HG03520 (cell line): Measurements from ENCODE around the gene UBFD1.
"Not testable (repeated sequence)": the region's sequence is repeated elsewhere in the genome, so short reads cannot be mapped to it uniquely, and the experiment has no call there.

Experiments used
- ATAC-seq: cut with Tn5 transposase; IDR thresholded peaks from one replicate; pipeline ENCODE4 v1.9.1; 2021; ENCODE audit warnings: mild to moderate bottlenecking, moderate library complexity; ENCODE audit not compliant: unreplicated experiment

UBFD1 gene

DNA sequence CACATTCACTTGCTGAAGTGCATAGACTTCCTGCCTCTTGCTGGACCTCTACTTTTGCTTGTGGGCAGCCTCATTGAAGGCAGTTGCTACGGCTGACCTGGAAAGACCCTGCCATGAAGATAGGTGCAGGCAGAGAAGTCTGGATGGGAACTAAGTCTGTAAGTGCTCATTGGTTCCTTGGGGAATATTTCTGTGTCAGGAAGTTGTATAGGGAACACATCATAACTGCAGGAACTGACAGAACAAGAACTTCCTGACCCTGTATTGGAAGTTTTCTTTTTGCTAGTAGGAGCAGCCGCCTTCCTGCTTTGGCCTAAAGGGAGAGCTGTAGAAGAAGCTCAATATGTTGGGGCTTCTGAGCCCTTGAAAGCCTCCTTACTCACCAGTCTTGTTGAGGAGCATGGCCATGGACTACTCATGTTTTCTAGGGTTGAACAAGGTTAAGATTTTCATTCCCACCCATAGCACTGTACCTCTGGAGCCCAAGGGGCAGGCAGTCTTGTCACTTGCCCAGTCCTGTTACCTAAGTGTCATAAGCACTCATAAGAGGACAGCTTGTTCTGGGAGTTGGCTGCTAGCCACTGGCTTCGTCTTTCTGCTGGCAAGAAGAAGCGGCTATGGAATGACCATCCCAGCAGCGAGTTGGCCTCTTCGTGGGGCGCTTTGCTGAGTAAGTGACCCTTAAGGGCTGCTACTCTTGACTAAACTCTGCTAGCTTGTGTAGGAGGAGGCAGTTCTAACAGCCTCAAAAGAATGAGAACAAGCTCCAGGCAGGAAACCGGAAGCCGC is 7.2 kb downstream of the UBFD1 start:
- no peak for ATAC-seq

DNA sequence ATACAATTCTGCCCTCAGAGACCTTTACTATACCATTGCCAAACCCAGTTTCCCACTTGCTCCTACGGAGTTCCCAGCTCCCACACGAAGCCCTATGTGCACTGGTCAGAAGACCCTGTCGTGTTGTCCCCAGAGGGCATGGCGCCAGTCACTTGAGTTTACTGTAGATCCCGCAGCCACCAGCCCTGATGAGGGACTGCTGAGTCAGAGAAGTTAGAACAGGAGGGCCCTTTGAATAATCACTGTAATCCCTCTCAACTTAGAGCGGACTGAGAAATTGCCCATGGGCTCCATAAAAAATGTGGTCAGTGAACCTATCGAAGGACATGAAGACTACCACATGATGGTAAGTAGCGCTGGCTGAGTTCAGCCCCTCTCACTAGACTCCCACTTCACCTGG is 9.2 kb downstream of the UBFD1 start:
- no peak for ATAC-seq

DNA sequence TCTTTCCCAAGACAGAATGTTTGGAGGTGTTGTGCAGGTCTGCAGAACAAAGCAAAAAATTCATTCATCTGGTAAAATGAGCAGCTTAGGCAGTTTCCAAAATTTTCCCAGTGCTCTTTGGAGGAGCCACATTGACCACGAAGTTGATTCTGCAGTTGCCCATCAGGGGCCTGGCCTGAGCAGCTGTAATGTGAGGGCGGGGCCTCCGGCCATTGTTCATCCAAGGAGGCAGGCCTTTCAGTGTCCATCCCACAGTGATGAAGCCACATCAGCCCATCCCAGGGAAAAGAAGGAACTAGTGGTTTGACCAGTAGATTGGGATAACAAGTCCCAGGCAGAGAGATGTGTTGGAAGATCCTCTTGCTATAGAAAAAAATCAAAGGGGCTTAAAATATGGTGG is 10.1 kb downstream of the UBFD1 start:
- ATAC-seq, result no peak

DNA sequence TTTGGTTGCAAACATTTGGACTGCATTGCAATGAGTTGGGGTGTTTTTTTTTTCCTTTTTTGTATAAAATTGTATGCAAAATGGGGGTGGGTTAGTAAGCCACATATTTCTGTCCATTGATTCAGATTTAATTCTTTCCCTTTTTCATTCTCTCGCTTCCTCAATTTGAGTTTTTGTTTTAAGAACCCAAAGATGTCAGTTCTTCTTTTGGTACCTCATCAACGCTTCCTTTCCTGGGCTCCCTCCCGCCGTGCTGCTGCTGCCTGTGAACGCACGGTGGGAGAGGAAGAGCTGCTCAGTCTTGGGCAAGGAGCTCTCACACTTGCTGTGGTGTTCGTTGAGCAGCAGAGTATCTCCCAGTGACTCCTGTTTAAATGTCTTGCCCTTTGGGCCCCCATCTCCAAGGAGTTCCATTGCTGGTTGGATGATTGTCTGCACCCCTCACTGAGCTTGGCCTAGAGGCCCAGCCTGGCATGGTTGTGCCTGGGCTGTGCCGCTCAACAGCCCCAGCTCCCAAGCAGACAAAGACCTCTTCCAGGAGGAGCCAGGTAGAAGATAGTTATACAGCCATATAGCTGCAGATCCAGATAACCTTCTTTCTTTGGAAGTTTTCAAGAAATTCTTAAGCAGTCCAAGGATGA is 13.6 kb downstream of the UBFD1 start:
- ATAC-seq, result no peak

DNA sequence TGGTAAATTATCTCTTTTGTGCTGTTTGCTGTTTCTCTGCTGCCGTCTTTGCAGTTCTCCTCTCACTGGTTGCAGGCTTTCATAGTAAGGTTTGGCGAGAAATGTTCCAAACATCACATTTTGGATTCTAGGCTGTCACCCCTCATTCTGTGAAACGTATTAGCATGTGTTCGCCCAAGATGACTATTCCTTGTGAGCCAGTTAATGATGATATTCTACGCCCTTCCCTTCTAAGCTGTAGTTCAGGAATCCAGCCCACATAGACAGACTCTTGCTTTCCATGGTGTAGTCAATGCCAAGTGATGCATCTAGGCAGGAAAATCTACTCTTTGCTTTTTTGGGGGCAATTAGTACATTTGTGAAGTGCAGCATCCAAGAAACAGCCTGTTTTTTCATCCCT is 14.4 kb downstream of the UBFD1 start:
- no peak for ATAC-seq

DNA sequence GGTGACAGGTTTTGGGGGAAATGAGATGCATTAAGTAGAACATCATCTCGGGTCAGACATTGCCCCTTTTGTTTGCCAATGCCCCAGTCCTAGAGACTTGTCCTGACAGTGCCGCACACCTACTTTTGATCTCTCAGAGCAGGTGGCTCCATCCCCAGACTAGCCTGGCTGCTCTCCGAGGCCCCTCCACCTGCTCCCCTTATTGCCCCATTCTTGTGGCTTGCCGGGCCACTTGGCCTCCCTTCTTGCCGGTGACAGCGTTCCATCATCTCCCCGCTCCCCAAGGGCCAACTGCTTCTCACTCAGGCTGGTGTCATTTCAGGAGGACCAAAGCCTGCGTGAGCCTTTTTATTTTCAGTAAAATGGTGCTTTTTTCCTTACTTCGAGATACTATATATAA is 14.9 kb downstream of the UBFD1 start:
- no peak for ATAC-seq

DNA sequence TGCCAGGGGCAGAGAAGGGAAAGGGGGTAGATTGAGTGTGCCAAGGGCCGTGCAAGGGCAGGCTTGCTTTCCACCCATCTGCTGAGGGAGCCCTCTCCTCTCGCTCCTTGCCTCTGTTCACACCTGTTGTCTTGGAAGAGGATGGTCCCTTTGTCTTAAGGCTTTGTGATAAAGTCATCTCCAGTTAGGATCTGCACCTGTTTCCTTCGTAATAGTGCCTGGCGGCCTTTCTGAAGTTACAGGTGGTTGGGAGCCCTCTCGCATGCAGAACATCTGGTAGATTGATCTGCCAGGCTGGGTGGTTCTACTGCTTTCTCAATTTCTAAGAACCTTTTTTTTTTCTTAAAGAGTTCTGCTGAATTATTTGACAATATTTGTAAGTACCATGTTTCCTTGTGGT is 16.3 kb downstream of the UBFD1 start:
- no peak for ATAC-seq

DNA sequence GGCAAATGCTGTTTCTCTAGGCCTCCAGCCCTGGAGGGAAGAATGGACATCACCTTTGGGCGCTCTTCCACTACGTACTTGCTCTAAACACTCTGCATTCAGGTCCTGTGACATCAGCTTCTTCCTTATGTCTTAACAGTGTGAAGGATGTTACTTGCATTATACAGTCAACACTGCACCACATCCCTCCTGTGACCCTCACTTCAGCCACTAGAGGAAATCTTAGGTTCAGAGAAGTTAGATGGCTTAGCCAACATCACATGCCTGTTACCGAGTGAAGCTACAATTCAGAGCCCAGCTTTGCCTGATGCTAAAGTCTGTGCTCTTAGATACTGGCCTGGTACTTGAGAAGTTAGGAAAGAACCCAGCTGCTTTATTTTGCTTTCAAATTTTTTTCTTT is 18.3 kb downstream of the UBFD1 start:
- ATAC-seq, result no peak

DNA sequence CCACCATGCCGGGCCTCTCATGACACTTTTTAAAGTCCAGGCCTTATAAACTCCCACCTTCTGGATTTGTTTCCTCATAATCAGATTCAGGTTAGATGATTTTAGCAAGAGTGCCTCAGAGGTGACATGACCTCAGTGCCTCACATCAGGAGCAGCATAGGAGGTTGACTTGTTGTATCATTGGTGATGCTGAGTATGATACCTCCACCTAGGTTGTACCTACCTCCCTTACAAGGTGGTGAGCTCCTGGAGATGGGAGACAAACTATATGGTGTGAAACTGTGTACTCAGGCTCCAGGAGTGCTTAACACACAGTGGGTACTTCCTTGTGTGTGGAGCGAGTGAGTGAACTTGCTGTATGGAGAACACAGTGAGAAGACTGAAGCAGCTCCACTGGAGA is 20.0 kb downstream of the UBFD1 start:
- no peak for ATAC-seq

DNA sequence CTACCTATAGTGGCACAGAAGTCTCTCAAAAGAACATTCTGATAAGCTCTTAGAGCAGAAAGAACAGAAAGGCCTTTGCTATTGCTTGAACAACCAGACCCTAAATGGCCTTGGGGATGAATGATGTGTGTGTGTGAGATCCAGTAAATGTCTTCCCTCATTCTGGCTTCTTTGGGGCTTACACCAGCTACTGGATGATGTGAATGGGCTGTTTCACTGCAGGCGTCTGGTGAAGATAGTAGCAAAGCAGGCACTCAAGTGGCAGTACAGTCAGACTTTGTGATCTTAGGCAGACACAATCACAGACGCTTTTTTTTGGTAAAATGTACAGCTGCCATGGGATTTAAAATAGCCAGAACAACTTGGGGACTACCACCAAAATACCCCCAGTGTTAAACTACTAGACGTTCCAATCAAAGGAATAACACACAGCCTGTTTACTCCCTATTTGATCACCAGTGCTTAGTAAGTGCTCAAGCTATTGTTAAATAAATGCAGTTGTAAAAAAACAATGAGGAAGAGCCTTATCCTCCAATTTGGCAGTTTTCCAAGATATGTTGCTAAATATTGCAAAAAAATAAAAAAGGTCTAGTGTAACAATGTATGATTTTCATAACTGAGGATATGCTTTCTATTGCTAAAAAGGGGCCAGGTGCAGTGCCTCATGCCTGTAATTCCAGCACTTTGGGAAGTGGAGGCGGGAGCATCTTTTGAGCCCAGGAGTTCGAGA is 20.7 kb downstream of the UBFD1 start:
- no peak for ATAC-seq

DNA sequence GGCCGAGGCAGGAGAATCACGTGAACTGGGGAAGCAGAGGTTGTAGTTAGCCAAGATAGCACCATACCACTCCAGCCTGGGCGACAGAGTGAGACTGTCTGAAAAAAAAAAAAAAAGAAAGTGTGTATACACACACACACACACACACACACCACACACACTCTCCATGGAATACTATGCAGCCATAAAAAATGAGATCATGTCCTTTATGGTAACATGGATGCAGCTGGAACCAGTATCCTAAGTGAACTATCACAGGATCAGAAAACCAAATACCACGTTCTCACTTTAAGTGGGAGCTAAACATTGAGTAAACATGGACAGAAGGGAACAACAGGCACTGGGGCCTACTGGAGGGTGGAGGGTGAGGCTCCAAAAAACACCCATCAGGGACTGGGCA is 21.8 kb downstream of the UBFD1 start:
- ATAC-seq, result no peak

DNA sequence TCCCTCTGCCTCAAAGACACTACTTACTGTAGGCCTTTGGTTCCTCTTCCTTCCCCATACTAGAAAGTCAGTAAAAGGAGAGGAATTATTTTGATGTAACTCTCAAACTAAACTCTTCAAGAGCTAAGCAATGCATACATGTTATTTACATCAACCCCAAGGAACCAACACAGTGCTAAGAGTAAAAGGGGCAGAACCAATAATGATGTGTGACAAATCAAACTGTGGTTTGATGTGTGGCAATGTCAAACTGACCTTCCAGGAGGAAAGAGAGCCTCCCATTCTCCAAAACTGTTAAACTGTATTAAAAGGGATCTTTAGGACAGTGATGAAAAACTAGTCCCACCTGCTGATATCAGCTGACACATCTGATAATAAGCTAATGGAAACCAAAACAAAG is 22.9 kb downstream of the UBFD1 start:
- ATAC-seq, result no peak

DNA sequence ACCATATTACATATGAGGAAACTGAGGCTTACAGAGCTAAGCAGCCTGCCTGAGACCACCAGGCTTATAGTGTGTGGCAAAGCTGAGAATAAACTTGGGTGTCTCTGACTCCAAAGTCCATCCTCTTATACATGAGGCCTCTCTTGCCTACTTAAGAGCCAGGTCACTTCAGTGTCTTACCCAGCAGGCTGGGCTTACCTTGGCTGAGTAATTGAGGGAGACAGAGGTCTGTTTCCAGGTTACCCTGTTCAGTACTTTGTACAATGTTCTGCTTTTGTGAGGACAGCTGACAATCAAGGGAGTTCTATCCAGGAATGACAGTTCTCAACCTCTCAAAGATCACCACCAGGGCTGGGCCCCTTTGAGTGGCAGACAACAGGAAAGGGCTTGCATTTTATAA is 24.2 kb downstream of the UBFD1 start:
- ATAC-seq, result no peak

DNA sequence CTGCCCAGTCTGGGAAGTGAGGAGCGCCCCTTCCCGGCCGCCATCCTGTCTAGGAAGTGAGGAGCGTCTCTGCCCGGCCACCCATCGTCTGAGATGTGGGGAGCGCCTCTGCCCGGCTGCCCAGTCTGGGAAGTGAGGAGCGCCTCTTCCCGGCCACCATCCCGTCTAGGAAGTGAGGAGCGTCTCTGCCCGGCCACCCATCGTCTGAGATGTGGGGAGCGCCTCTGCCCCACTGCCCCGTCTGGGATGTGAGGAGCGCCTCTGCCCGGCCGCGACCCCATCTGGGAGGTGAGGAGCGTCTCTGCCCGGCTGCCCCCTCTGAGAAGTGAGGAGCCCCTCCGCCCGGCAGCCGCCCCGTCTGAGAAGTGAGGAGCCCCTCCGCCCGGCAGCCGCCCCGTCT is 25.7 kb downstream of the UBFD1 start:
- ATAC-seq, result not testable (repeated sequence)

DNA sequence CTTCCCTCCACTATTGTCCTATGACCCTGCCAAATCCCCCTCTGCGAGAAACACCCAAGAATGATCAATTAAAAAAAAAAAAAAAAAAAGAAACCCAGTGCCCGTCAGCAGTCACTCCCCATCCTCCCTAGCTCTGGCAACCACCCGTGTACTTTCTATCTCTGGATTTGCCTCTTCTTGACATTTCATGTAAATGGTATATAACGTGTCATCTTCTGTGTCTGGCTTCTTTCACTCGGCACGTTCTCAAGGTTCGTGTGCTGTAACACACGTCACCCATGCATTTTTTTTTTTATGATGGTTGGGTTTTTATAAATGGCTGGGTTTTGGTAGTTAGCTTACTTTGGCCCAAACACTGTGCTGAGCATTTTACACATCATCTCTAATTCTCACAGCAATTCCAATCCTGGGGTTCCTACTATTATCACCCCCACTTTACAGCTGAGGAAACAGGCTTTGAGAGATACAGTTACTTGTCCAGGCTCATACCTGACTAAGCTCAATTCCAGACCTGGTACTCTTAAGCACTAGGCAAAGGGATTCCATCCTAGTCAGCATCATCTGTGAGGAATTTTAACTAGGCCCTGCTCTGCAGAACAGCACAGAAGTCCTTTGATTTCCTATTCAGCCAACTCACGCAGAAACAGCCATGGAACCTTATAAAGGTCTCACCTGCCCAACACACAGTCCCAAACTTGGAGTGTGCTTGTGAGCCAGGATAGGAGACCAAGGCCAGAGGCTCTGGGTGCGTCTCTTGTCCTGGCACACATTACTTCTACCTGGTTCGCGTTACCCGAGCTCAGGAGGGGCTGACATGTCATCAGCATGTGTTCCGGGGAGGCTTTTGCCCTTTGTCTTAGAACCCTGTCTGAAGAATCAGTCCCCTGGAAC is 26.9 kb downstream of the UBFD1 start:
- ATAC-seq, result no peak

DNA sequence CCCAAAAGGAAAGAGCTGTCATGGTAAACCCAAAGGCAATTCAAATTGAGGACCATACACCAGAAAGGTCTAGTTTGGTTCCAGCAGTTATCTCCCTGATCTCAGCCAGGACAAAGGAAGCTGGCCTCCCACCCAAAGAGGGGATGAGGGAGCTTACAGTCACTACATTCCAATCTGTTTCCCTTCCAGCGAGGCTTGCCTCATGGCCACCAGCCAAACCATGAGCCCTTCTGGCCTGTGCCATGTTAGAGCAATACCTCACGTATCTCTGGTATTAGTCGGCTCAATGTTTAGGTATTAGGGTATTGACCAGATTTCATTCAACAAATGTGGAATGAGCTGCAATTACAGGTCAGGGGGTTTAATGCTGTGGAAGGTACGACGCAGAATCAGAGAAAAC is 30.2 kb downstream of the UBFD1 start:
- no peak for ATAC-seq

DNA sequence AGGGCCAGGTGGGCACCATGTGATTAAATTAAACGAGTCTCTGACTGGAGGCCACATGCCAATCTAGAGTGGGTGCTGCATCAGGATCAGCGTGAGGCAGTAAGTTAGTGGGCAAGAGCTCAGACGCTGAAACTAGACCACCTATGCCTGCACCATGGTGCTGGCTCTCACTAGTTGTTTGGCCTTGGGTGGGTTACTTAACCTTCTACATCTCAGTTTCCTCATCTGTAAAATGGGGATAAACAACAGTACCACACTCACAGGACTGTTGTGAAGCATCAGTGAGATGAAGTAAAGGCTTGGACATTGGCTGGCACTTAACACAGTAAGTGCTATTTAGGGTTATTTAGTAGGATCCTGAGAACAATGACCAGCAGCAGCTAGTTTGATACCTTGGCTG is 32.7 kb downstream of the UBFD1 start:
- ATAC-seq, result no peak

DNA sequence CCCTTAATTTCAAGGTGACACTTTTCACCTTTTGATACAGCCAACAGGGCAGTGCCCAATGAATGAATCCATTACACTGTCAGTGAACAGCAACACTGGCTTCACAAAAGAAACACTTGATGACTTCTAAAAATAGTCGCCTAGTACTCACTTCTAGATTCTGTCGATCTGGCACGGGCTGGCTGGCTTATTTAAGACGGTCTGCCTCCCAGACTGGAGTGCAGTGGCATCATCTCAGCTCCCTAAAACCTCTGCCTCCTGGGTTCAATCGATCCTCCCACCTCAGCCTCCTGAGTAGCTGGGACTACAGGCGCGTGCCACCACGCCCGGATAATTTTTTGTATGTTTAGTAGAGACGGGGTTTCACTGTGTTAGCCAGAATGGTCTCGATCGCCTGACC is 36.7 kb downstream of the UBFD1 start:
- no peak for ATAC-seq

DNA sequence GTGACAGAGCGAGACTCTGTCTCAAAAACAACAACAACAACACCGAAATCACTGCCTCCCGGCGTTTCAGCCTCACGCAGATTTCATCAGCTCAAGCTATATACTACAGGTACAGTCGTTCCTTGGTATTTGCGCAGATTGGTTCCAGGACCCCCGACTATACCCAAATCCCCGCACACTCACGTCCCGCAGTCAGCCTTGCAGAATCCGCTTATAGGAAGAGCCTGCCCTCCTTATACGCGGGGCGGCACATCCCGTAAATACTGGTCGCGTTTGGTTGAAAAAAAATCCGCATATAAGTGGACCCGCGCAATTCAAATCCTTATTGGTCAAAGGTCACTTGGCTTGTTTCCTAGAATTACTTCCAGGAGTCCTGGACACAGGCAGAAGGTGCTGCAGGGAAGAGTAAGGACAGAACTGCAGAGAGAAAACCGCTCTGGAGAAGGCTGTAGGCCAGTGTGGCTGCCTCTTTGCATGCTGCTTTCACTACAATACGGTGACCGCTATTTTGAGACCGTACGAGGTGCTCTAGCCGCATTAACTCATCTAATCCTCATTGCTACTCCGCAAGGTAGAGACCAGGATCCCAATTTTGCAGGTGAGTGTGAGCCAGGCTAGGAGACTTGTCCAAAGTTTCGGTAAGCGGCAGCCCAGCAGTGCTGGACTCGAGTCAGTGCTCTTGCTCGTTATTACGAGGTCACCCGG is 37.9 kb downstream of the UBFD1 start:
- no peak for ATAC-seq

DNA sequence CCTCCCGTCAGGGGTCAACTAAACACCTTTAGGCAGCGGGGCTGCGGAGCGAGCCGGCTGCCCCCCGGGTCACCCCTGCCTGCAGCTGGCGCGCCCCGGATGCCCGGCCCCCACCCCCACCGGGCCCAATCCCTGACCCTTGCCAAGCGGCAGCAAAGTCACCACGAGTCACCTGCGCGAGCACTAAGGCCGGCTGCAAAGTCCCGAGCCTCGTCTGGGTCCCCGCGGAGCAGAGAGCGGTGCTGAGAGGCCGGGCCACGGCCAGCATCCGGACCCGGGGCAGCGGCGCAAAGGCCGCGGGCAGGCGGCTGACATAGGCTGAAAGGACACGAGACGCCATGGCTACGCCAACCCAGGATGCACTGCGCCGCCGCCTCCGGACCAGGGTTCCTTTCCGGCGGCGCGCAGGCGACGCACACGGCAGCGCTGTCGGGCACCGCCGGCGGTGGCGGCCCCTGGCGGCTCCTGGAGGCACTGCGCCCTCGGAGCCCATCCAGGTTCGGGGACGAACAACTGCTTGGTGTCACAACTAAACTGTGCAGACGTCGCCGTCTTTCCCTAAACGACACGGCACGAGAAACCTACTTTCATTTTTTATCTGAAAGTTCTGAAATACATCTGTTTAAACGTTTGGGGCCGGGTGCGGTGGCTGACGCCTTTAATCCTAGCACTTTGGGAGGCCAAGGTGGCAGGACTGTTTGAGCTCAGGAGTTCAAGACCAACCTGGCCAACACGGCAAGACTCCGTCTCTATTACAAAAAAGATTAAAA is 38.6 kb downstream of the UBFD1 start, which contains the start of gene NDUFAB1:
TSS of gene NDUFAB1 (minus strand) at position 366 of the 770 bp plus-strand sequence. CDS start at position 340, 26 bp downstream.
- peak; percentile 90 for ATAC-seq
